HG02763 (cell line): ENCODE results near the gene CPA4.

ENCODE experiments used
- ATAC-seq: cut with Tn5 transposase; IDR thresholded peaks from one replicate; pipeline ENCODE4 v1.9.1; 2021; ENCODE audit warnings: mild to moderate bottlenecking, moderate library complexity; ENCODE audit not compliant: unreplicated experiment

The CPA4 gene

DNA sequence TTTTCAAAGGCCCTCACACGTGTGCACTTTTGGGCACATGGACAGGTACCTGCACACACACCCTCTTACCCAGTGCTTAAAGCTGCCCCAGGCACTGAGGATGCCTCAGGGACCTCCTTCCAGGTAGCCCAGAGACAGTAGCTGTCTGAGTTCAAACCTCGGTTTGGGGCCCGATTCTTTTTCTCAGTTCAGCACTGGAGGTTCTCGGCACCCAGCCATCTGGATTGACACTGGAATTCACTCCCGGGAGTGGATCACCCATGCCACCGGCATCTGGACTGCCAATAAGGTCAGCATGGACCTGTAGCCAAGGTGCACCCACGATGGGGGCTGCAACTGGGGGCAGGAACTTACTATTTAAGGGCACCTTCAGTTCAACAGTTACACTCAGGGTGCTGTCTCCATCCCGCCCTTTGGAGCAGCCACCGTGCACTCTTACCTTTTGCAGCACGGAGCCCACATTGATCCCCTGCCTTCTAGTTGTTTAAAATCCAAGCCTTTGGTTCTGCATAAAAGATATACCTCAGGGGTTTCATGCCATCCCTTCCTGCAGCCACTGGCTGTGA, 69.4 kb downstream of the CPA4 start:
- no peak for ATAC-seq

DNA sequence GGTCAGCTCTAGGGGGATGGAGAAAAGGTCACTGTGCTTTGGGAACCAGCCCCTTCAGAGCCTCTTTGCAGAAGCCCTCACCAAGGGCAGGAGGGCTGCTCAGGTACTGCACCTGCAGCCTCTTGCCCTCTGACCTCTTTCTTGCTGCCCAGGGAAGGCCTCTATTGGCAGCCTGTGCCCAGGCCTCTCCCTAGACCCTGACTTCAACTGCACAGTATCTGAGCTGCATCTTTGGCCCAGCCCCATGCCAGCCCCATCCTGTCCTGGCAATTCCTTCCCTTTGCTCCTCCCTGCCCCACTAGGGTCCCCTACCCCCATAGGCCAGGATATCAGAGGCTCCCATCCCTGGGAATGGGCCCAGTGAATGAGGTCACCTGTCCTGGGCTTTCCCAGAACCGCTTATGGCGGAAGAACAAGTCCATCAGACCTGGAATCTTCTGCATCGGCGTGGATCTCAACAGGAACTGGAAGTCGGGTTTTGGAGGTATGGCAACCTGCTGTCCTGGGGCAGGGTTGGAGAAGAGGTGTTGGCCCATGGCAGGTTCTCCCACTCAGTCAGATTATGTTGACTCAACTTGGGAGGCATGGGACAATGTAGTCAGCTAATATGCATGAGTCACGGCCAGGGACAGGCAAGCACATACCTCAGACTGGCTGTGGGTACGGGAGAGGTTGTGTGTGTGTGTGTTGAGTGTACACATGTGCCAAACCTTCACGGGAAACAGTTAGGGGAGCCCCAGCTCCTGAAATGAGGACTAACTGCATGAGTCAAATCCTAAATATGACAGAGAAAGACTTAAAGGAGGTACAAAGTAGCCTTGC, 70.3 kb downstream of the CPA4 start:
- no peak for ATAC-seq

DNA sequence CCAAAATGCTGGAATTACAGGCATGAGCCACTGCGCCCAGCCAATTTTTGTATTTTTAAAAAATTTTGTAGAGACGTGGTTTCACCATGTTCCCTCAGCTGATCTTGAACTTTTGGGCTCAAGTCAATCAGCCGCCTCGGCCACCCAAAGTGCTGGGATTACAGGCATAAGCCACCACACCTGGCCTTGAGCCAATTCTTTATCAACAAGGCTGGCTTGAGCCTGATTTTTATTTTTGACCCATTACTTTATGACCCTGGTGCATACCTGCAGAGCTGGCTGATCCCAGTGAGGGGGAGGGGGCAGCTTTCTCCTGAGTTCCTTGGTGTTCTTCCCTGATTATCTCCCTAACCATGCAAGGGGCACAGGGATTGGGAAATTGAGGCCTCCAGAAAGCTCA, 71.5 kb downstream of the CPA4 start:
- no peak for ATAC-seq

DNA sequence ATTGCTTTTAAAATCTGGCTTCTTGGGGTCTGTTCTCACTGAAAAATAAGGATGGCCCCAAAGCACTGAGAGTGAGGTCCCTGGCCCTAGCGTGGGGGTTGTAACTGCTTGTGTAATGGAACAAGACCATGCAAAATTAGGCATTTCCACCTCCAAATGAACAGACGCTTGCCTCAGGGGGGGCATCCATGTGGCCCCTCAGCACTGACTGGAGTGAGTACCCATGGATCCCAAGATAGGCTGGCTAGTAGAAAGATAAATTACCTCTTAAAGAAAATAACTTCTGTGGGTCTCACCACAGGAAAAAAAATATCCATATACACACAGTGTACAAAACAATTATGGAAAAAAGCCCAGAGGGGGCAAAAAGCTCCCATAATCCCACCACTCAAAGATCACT, 72.1 kb downstream of the CPA4 start:
- ATAC-seq, result no peak

DNA sequence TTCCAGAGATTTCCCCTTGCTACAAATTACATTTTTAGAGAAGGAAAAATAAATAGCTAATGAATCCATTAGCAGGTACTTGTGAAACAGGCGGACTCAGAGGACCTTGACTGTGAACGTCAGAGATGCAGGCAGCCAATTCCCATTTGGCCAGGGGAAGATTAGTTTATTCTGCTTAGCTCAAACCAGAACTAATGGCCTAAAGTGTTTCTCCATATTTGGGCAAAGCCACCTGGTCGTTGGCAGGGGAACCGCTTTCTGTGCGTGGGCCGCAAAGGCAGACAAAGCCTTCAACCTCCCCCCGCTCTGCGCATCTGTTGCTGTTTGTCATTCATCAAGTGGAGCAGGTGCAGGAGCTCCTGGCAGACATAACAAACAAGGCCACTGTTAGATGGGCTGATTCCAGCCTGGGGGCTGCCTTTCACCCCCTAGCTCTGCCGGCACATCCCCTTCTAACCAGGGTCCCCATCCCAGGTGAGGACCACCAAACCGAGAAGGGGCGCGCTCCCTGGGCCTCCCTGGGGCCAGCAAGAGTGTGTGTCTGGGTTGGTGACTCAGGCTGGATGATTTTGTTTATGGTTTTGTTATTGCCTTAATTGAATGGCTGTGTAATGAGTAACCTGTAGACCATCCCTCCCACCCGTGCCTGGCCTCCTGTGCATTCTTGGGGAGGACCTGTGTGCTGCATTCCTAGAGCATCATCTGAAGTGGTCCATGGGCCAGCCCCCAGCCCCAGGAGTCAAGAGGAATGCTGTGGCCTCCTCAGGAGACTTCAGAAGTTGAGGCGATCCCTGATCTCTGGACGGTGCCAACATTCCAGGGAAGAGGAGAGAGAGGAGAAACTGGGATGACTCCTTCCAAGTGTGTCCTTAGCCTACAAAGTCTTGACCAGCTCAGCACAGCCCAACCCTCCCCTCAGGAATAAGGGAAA, 72.8 kb downstream of the CPA4 start:
- peak; percentile 74 for ATAC-seq

DNA sequence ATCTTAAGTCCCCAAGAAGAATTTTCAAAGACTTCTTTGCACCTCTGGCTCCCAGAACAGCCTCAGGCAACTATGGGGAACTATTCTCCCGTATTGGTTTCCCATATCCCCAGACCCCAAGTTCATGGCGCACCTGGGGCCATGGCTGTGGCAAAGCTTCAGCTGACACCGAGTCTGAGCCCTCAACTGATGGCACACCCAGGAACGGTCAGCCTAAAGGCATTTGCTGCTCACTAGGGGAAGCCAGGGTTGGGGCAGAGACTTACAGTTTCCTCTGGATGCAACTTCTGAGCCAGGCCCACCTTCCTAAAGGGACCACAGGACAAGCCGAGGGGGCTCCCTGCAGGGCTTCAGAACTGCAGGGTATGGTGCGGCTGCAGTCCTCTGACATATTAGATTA, 73.6 kb downstream of the CPA4 start:
- ATAC-seq, result no peak

DNA sequence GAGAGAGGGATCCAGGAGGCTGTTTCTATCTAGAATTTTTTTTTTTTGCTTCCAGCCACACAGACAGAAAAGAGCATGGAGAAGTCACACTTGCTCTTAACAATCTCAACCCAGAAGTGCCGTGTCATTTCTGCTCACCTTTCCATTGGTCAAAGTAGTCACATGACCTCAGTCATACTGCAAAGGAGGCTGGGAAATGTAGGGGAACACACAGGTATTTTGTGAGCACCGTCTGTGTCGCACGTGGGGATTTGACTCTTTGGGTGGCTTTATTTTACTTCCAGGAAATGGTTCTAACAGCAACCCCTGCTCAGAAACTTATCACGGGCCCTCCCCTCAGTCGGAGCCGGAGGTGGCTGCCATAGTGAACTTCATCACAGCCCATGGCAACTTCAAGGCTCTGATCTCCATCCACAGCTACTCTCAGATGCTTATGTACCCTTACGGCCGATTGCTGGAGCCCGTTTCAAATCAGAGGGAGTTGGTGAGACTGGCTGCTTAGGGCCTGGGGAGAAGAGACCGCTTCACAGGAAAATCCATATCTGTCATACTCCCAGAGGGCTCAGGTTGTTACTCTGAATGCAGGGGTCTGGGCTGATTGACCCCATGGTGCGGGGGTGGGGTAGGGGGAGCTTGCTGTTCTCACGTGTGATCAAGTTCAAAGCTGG, 74.3 kb downstream of the CPA4 start:
- no peak for ATAC-seq

DNA sequence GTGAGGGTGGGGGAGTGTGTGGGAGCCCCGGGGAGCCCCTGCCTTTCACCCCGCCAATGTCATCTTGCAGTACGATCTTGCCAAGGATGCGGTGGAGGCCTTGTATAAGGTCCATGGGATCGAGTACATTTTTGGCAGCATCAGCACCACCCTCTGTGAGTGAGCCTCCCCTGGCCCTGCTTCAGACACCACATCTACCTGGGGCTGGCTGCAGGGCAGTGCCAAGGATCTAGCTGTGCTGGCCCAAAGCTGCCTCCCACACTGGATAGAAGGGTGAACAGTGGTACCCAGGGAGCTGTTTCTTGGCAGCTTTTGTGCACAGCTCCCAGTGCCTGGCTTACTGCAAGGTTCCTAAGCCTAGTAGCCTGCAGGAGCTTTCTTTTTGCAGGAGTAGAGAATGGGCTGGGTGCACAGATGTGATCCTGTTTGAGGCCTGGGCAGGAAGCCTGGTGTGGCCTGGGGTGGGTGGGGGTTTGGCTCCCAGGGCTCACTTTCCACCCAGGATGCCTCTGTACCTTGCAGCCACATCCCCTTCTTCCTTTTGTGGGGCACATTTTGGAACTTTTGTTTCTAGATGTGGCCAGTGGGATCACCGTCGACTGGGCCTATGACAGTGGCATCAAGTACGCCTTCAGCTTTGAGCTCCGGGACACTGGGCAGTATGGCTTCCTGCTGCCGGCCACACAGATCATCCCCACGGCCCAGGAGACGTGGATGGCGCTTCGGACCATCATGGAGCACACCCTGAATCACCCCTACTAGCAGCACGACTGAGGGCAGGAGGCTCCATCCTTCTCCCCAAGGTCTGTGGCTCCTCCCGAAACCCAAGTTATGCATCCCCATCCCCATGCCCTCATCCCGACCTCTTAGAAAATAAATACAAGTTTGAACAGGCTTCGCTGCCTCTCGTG, 75.1 kb downstream of the CPA4 start:
- ATAC-seq, result no peak

DNA sequence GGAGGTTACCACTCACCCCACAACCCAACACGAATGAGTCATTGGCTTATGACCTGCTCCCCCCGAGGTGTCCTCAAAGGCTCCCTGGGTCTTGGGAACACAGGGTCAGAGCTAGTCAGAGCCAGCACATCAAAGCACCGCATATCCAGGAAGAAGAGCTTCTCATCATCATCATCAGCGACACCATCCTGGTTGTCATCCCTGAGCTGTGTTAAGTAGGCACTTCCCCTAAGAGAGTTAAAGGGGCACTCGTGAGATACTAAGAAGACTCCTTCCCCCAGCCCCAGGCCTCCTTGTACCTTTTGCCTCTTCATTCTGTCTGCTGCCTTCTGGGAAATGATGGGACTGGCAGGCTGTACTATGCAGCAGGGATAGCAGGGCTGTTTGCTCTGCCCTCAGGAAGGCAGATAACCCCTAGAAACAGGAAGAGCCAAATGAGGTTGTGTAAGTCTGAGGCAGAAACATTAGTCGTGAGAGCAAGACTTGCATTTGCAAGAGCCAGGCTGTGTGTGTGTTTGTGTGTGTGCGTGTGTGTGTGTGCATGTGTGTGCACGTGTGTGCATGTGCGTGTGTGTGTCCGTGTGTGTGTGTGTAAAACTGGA, 76.2 kb downstream of the CPA4 start:
- no peak for ATAC-seq

DNA sequence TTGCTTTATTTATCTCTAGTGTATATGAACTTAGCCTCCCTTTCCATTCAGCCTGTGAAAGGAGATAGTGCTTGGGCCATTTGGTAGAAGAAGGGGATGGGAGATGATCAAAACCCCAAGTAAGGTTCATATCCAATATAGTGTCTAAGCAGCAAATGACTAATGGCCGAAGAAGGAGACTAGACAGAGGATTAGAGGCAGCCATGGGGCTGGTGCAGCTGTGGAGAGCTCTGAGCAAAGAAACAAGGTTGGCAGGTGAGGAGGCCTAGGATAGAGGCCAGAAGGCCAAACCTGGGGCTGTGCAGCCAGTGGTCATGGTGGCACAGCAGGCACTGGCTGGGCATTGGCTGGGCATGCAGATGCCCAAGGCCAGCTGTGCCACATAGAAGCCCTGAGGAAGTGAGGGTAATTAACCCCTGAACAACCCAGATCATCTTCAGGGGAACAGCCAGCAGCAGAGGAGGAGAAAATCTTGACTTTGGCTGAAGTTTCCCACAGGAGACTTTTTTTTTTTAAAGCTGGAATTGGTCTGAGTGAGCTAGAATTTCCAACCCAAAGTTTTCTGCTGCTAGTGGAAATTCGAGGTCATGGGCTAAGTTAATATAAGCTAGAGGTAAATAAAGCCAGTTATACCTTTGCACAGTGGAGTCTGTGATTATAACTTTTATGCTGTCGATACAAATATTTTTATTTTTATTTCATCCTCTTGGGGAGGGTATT, 77.0 kb downstream of the CPA4 start:
- no peak for ATAC-seq

DNA sequence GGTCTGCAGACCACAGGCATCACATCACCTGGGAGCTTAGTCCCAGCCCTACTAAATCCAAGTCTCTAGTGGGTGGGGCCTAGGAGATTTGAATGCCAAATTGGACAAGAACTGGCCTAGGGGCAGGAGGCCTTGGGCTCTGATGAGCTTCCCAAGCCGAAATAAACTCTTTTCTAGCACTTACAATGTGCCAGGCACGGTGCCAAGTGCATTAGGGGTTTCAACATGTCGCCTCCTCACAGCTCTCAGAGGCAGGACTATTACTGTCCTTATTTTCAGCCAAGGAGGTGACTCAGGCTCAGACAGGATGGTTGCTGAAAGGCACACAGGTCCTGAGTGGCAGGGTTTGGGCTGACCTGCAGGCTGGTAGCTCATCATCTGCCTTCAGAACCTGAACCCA, 78.1 kb downstream of the CPA4 start:
- no peak for ATAC-seq

DNA sequence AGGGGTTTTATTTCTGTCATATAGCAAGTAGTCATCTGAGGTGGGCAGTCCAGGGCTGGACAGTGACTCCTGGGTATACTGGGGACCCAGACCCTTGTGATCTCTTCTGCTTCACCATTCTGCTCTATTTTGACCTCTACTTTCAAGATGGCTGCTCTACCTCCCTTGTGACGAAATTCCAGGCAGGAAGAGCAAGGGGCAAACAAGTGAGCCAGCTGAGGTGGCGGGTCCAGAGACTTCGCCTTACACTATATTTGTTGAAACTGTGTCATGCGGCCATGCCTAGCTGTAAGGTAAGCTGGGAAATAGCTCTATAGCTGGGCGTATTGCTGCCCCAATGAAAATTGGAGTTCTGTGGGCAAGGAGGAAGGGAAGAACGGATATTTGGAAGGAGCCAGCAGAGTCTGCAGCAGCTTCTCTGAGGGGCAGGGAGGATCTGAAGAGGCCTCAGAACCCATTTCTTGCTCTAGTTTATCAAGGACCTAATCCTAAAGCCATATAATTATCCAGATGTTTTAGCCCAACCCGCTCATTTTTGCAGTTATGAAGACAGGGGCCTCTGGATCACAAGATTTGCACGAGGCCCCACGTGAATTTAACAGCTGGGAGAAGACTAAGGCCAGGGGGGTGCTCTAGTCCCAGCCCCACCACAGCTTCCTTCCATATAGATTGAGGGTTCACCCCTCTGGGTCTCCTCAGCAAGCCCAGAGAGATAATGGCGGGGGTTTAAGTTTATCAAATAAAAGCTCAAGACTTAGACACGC, 79.6 kb downstream of the CPA4 start:
- no peak for ATAC-seq
